ENCODE results near the gene FOXK2. TPM values are rescaled to one million over a fixed set of nuclear protein-coding genes. Genes with fewer than 3 reads are reported as not detected.
A peak's percentile ranks its signal among the peaks of the same experiment; 100 is the strongest.

Gene FOXK2
- total and polyA plus RNA-seq, 2 donors (not counting 3 experiments of a cell fraction or from before 2014, with no cell fraction given), result 33.4 to 79.3 TPM

- DNase-seq (ENCODE audit: low read depth, low spot score), result no peak
- Histone ChIP-seq H3K9ac (replicated peaks; ENCODE audit: extremely low read depth, insufficient read depth, low read length) (no peak overlapping the region), H3K4me2 (ENCODE audit: insufficient read depth, low read length) (no peak overlapping the region), H3K36me3 (ENCODE audit: control insufficient read depth in 2 of 2, extremely low read depth in 1 of 2, insufficient read depth in 2 of 2, low read length in 2 of 2) (peaks cover 8 to 24% of the 10 kb centered on the region in 2 experiments), H4K20me1 (replicated peaks; ENCODE audit: control insufficient read depth, extremely low read depth, insufficient read depth, low read length) (peaks cover 2% of the 10 kb centered on the region), H3K27ac (ENCODE audit: insufficient read depth, low read depth, low read length) (no peak overlapping the region), H3K4me1 (ENCODE audit: control insufficient read depth, extremely low read depth, insufficient read depth, low read length) (peaks cover 6% of the 10 kb centered on the region), H3K4me3 (replicated peaks in 1 of 3; ENCODE audit: insufficient read depth in 1 of 3, low read depth in 1 of 3, low read length in 3 of 3) (no peak overlapping the region), H3K9me3 (replicated peaks; ENCODE audit: control insufficient read depth, insufficient read depth, low read length) (no peaks in the 10 kb centered on the region), H2AFZ (ENCODE audit: low read depth, low read length) (no peak overlapping the region), H3K9me1 (replicated peaks; ENCODE audit: control insufficient read depth, extremely low read depth, insufficient read depth, low read length) (no peaks in the 10 kb centered on the region), H3K79me2 (ENCODE audit: control insufficient read depth, insufficient read depth, low read length) (peaks cover 62% of the 10 kb centered on the region), H3K27me3 (ENCODE audit: control insufficient read depth in 2 of 2, insufficient read depth in 2 of 2, low read length in 2 of 2) (no peaks in the 10 kb centered on the region)
- no peak for FAIRE-seq
- no TSS peak for BruUV-seq (replicated peaks)
- ChIA-PET CTCF (no interaction called here), POLR2A (no interaction called here)
- no peak for TF ChIP-seq MYC (IDR thresholded peaks at IDR 0.05; ENCODE audit: low read depth, low read length)
- intact Hi-C loops (cut with micrococcal nuclease), result no loop called here
- dilution Hi-C loops (cut with MboI; ENCODE audit: extremely low pct_ligation_motif_present, low sequenced_read_pairs), result no loop called here
These were observed 126.0 kb downstream of the FOXK2 start for GRCh38 chr17:82645516-82645915.

- Histone ChIP-seq H2AFZ (ENCODE audit: low read depth, low read length) (no peak overlapping the region), H3K79me2 (ENCODE audit: control insufficient read depth, insufficient read depth, low read length) (peaks cover 48% of the 10 kb centered on the region), H3K27ac (ENCODE audit: insufficient read depth, low read depth, low read length) (peak overlapping the region; percentile 71), H3K4me3 (replicated peaks in 1 of 3; ENCODE audit: insufficient read depth in 1 of 3, low read depth in 1 of 3, low read length in 3 of 3) (peak overlapping the region; percentile 14 to 100 (median 49)), H3K9me1 (replicated peaks; ENCODE audit: control insufficient read depth, extremely low read depth, insufficient read depth, low read length) (no peaks in the 10 kb centered on the region), H3K9me3 (replicated peaks; ENCODE audit: control insufficient read depth, insufficient read depth, low read length) (no peaks in the 10 kb centered on the region), H4K20me1 (replicated peaks; ENCODE audit: control insufficient read depth, extremely low read depth, insufficient read depth, low read length) (peaks cover 2% of the 10 kb centered on the region), H3K4me1 (ENCODE audit: control insufficient read depth, extremely low read depth, insufficient read depth, low read length) (peaks cover 6% of the 10 kb centered on the region), H3K27me3 (ENCODE audit: control insufficient read depth in 2 of 2, insufficient read depth in 2 of 2, low read length in 2 of 2) (no peaks in the 10 kb centered on the region), H3K36me3 (ENCODE audit: control insufficient read depth in 2 of 2, extremely low read depth in 1 of 2, insufficient read depth in 2 of 2, low read length in 2 of 2) (peaks cover under 1 to 13% of the 10 kb centered on the region in 2 experiments), H3K9ac (replicated peaks; ENCODE audit: extremely low read depth, insufficient read depth, low read length) (peak overlapping the region; percentile 92), H3K4me2 (ENCODE audit: insufficient read depth, low read length) (peak overlapping the region; percentile 33)
- CTCF ChIA-PET, result no interaction called here
- no peak for FAIRE-seq
- POLR2A ChIA-PET, result no interaction called here
- peak; percentile 20 for DNase-seq (ENCODE audit: low read depth, low spot score)
- TF ChIP-seq CTCF (IDR thresholded peaks at IDR 0.05; ENCODE audit: extremely low read depth in 1 of 2, insufficient read depth in 1 of 2, low read depth in 1 of 2, low read length in 2 of 2) (peak in 1 of 2 donors; percentile 31), POLR2AphosphoS5 (IDR thresholded peaks at IDR 0.05; ENCODE audit: insufficient read depth, low read depth, low read length) (no peak)
- BruUV-seq (replicated peaks), result TSS peak; percentile 23
- dilution Hi-C loops (cut with MboI; ENCODE audit: extremely low pct_ligation_motif_present, low sequenced_read_pairs), result no loop called here
- intact Hi-C loops (cut with micrococcal nuclease), result no loop called here
These were observed 128.1 kb downstream of the FOXK2 start for GRCh38 chr17:82647593-82648164.

Data from endothelial cell of umbilical vein (primary cell).